HL-60 (cell line): ENCODE results near the gene GRID1.

Experiments used
- POLR2AphosphoS5 ChIP-seq: IDR thresholded peaks from 2 replicates; pipeline ENCODE4 v1.6.1; 2012; ENCODE audit warnings: low read depth
- TF ChIP-seq, protein P1 (sequence below): IDR thresholded peaks from one replicate; pipeline ENCODE4 v1.5.1; 2011; ENCODE audit warnings: low read length, control low read depth, inconsistent platforms; ENCODE audit not compliant: insufficient read depth

DNA sequence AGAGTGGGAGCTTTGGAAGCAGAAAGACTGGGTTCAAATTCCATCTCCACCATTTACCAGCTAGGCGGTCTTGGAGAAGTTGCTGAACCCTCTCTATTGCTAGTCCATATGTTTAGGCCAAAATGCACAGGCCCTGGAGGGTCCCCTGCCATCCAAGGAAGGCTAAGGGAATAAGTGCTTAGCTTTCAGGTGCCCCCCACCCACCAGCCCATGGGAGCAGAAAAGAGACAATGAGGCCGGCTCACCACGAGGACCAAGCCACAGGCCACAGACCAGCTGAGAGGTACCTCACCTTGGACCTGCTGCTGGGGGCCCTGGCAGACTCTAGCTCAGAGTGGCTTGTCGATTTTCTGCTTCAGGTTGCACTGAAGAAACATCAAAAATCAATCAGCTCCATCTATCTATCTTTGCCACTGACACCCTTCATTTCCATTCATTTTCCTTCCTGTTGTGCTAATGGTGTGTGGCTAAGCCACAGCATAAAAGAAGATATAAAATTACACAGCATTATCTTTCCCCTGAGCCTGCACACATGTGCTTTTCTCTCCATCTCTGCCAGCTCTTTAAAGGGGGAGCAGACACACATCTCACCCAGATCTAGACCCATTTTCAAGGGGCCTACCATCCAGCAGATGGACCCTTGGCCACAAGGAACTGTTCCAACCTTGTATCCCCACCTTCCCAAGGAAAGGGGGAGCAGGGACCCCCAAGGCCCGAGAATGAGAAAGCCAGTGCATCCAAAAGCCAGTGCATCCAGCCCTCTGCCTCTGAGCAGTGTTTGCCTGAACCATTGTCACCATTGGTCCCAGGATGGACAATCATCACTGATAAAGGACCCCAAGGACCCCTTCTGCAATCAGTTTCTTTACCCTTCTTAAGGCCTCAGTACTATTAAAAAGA, 65.4 kb downstream of the GRID1 start:
- TF ChIP-seq, protein P1, sequence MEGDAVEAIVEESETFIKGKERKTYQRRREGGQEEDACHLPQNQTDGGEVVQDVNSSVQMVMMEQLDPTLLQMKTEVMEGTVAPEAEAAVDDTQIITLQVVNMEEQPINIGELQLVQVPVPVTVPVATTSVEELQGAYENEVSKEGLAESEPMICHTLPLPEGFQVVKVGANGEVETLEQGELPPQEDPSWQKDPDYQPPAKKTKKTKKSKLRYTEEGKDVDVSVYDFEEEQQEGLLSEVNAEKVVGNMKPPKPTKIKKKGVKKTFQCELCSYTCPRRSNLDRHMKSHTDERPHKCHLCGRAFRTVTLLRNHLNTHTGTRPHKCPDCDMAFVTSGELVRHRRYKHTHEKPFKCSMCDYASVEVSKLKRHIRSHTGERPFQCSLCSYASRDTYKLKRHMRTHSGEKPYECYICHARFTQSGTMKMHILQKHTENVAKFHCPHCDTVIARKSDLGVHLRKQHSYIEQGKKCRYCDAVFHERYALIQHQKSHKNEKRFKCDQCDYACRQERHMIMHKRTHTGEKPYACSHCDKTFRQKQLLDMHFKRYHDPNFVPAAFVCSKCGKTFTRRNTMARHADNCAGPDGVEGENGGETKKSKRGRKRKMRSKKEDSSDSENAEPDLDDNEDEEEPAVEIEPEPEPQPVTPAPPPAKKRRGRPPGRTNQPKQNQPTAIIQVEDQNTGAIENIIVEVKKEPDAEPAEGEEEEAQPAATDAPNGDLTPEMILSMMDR, result no peak
- TF ChIP-seq POLR2AphosphoS5, result no peak
